HG02981 (cell line): ENCODE data around the gene CPT1A.
"Not testable (repeated sequence)": the region's sequence is repeated elsewhere in the genome, so short reads cannot be mapped to it uniquely, and the experiment has no call there.

Source experiments
- ATAC-seq: cut with Tn5 transposase; IDR thresholded peaks from one replicate; pipeline ENCODE4 v1.9.1; 2021; ENCODE audit warnings: mild to moderate bottlenecking, moderate library complexity; ENCODE audit not compliant: unreplicated experiment

CPT1A gene

DNA sequence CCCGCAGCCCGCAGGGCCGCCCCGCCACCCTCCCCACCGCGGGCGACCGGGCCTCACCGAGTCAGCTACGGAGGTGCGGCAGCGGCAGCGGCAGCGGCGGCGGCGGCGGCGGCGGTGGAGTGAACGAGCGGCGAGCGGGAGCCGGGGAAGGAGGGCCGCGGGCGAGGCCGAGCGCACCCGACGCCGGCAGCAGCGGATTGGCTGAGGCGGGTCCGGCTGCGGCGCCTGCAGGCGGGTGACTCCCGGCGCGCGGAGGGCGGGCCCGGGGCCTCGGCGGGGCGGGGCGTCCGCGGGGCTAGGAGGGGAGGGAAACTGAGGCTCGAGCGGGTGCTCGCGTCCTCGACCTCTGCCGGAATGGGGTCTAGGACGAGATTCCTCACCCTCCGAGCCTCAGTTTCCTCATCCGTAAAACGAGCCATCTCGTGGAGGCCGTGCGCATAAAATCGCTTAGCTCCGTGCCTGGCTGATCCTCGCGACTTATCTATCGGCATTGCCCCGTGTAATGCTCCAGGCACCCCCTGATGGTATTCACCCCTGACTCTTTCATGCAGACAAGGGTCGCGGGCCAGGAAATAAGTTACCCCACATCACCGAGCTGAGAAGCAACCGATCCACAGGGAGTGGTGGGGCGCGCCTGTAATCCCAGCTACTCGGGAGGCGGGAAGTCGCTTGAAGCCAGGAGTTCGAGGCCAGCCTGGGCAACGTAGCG lies at the start of gene CPT1A:
CPT1A (minus strand) TSS at position 199 of the 709 bp plus-strand sequence. CDS start 26,442 bp downstream, outside the sequence.
- ATAC-seq: peak; percentile 34

DNA sequence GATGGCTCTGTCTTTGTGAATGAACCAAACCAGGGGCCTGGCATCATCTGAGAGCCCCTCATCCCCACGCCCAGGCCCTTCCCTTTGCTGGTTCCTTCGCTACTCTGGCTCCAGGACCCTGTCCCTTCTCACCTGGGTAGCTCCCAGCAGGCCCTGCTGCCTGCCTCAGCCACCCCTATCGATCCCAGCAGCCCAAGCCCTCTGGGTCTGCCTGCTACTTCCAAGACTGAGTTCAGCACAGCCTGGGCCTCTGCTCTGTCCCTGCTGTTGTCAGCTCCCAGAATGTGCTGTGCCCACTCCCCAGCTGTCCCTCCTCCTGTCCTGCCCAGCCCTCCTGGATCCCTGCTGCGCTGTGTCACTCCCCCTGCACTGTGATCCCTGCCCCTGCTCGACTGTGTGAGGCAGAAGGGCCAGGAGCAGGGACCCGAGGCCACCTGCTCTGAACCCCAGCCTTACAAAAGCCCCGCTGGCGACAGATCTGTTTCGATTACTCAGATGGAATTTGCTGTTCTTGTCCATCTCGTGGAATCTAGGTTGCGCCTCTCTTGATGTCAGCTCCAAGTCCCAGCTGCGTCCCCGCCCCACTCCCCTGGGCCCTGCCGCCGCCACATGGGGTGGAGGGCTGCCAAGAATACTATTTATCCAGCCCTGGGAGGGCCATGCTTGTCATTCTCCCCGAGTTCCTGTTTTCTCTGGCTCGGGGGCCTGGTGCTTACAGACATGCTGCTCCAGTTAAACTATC lies 48.9 kb upstream of the CPT1A start:
- ATAC-seq: no peak

DNA sequence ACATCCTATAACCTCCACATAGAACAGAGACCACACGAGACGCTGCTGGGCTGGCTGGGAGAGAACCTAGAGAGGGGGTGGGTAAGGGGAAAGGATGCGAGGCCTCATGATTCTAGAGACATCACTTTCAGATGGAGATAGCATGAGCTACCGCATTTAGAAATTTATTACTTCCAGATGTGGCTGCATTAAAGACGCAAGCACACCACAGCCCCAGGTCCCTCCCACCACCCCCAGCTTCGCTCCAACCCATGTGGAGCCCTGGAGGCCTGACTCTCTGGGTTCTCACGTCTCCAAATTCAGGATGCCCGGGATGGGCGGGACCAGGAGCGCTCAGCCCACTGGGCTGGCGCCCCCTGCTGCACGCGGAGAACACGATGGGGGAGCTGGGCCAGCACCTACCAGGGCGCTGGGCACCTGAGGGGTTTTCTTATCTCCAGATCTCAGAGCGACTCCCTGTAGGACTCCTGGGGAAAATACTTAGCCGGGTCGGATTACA lies 48.3 kb upstream of the CPT1A start:
- ATAC-seq: no peak

DNA sequence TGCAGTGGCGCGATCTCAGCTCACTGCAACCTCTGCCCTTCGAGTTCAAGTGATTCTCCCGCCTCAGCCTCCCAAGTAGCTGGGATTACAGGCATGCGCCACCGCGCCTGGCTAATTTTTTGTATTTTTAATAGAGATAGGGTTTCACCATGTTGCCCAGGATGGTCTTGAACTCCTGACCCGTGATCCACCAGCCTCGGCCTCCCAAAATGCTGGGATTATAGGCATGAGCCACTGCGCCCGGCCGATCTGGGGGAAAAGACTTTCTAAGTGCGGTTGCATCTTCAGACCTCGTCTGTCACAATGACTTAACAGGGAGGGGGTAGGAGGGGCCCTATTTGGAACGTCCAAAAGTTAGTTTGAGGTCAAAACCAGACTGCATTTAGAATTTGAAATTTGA lies 43.1 kb upstream of the CPT1A start:
- ATAC-seq: not testable (repeated sequence)

DNA sequence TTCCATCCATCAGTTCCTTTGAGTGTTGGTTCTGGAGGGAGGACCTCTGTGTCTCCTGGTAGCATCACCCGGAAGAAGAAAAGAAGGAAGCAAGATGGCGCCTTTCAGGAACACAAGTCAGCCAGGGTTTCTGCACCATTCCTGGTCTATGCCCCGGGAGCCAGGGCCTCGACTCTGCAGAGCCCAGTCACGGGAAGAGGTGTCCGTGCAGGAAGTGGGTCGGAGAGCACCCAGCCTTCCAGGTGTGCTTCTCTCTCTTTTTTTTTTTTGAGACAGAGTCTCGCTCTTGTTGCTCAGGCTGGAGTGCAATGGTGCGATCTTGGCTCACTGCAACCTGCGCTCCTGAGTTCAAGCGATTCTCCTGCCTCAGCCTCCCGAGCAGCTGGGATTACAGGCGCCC lies 40.7 kb upstream of the CPT1A start:
- no peak for ATAC-seq

DNA sequence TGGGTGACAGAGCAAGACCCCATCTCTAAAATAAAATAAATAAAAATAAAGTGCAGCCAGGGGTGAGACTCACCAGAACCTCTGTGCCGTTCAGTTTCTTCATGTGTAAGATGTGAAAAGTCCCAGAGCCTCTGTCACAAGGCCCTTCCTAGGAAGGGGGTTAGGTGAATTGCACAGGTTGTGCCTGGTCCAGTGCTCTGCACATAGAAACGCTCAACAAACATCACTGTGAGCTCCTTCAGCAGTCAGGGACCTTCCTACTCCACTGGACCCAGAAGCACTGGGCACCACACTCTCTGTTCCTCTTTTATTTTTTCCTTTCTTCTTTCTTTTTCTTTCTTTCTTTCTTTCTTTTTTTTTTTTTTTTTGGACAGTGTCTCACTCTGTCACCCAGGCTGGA lies 39.6 kb upstream of the CPT1A start:
- no peak for ATAC-seq

DNA sequence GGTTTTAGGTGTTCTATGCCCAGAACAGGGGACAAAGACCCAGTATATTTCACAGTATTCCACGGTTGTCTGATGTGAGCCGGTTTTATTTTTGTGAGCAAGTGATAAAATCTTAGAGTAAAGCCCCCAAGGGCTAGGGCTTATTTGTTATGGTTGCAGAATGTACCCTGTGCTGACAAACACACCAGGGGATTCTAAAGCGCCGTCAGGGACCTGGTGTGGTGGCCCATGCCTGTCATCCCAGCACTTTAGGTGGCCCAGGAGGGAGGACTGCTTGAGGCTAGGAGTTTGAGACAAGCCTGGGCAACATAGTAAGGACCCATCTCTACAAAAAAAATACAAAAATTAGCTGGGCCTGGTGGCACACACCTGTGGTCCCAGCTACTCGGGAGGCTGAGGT lies 39.1 kb upstream of the CPT1A start:
- no peak for ATAC-seq

DNA sequence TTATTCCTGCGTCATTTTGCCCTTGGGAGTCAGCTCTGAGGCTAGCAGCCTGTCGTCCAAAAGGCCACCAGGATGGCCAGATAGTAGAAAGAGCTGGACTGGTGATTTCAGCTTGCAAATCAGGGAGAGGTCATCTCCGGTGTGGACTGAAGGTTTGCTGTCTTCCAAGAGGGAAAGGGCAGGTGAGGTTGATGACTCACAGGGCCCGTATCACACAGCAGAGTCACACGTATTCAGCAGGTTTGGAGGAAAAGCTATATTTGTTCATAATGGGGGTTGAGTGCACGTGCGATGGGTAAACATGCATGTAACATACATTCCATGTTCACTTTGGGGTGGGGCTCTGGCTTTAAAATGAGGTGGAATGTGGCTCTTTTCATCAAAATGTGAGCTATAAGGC lies 36.3 kb upstream of the CPT1A start:
- no peak for ATAC-seq

DNA sequence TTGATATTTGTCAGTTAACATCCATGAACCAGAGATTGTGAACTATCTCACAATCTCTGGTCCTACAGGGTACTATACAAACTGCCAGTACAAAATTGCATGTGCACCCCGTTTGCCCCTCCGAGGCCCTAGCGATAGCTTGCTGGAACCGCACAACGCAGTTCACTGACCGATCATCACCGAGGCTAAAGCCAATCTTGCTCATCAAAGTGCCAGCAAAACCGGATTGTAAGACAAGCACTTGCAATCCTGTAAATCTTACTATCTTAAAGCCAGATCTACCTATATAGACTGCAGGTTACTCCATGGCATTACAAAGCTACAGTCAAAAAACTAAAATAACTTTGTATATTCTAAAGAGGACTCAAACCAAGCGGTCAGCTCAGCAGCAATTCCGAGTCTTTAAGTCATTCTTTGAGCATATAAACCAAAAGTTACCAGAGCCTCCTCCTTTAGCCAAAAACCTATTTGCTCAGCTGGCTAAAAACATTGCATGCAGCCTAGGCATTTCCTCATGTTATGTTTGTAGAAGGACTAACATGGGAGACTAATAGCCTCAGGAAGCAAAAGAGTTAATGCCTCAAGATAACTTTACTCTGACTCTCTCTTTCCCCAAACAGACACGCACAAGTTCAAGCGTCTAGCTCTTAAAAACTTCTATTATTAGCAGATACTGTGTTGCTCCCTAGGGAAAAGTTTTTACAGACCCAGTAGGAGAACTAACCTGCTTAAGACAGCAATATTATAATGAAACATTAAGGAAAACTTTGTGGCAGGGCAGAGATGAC lies 30.7 kb upstream of the CPT1A start:
- ATAC-seq: no peak

DNA sequence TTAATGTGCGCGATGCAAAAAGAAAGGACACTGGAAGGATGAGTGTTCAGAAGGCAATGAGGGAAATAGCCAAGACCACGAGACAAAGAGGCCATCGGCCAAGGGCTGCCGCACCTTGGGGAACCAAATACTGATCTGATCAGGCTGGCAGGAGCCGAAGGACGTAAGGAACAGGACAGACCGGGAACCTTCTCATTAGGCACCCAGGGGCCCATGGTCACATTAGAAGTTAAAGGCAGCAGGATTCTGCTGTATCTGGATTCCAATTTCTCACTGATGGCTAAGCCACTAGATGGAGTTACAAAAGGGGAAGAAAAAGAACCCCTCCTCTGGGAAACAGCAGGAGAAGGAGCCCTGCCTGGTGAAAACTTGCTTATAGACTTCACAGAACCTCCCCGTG lies 28.8 kb upstream of the CPT1A start:
- no peak for ATAC-seq

DNA sequence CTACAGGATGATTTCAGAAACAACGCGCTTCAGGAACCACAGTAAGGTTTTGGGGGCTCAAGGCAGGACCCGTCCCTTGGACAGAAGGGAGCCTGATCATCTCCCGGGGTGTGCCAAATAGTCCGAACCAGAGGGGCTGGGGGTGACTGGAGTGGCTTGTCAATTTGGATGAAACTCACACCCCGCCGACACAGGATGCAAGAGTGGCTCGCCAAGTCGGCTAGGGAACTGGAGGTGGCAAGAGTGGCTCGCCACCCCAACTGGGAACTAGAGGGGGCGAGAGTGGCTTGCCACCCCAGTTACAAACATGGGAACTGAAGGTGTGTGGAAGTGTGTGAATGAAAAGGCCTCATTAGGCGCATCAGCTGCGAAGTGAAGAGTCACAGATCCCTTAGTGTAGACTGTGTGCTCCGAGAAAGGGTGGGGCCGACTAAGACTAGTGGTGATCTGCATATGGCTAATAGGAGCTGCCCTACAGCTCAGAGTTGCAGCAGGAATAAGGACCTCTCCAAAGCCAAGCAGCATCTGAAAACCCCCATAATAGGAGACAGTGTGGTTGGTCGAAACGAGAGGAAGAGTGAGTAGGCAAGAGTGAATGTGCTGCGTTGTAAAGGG lies 26.6 kb upstream of the CPT1A start:
- no peak for ATAC-seq

DNA sequence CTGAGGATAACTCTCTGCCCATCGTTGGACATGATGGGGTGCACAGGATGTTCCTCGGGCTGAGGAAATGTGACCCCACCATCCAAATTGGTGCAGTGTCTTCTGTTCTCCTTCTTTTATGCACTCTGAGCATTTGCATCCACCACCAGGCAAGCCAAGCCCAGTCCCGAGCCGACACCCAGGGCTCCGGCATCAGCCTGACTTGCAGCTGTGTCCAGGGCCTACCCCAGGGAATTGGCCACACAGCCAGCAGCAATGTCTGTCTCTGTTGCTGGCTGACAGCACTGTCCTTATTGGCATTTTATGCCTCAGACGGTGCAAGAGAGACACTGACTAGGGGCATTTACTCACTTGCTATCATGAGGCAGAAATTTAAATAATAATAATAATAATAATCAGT lies 25.4 kb upstream of the CPT1A start:
- ATAC-seq: no peak

DNA sequence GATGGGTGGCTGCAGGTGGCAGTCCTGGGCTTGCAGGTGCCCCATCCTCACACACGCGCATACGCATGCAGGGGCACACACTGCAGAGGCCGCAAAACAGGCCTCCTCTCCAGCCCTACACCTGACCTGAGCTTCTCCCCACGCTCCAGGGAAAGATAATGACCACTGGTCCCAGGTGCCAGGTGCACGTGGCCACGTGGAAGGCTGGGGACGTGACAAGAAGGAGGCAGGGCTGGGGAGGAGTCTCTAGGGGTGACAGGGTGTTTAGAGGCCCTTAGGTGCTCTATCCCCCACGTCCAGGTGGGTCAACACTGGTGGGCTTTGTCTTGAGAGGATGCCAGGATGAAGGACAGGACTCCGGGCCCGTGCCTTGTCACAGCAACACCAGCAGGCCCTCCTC lies 23.5 kb upstream of the CPT1A start:
- no peak for ATAC-seq

DNA sequence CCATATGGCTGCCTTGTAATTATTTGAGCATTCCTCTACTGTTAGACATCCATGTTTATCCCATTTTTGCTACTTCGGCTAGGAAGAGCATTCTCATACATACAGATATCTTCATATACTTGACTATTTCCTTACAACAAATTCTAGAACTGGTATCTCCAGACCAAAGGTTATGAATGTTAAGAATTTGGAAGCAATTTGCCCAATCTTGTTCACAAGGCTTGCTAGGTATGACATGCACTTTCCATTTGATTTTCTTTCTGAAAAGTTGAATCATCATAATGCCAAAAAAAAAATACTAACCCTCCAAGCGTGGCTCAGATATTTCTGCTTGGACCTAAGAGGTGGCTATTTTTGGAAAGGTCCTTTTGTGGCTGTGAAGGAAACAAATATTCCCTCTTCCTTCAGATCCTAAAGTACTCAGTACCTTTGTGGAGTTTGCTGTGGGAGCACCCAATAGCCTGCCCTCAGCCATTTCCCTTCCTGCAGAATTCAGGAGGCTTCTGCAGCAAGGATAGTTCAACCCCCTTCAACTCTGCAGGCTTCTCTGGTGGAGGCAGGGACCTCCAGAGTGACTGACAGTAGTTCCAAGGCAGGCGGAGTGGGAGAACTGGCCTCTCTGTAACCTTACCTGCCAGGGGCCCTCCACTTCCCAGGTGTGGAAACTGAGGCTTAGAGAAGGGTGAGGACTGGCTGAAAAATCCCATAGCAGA lies 22.0 kb upstream of the CPT1A start:
- ATAC-seq: no peak

DNA sequence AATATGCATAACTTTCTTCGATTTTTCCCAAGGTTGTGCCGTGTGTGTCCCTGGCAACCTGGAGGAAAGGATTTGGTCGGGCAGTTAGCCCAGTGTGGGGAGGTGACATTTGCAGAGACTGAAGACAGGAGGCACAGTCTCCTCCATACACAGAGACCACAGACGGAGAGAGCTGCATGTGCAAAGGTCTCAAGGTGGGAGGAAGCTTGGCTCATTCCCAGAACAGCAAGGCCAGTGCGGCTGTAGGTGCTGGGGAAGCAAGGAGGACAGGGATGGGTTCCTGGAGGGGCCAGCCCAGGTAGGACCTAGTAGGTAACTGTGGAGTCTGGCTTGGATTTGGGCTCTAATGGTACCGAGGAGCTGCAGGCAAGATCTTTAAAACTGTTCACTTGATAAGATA lies 20.7 kb upstream of the CPT1A start:
- ATAC-seq: no peak

DNA sequence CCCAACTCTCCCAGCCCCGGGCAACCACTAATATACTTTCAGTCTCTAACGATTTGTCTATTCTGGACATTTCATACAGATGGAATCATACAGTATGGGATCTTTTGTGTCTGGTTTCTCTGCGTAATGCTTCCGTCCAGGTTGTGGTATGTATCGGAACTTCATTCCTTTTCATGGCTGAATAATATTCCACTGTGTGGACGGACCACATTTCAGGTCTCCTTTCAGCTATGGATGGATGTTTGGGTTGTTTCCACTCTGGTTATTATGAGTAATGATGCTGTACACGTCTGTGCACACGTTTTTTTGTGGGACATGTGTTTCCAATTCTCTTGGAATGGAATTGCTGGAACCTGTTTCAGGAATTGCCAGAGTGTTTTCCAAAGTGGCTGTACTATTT lies 17.4 kb upstream of the CPT1A start:
- no peak for ATAC-seq

DNA sequence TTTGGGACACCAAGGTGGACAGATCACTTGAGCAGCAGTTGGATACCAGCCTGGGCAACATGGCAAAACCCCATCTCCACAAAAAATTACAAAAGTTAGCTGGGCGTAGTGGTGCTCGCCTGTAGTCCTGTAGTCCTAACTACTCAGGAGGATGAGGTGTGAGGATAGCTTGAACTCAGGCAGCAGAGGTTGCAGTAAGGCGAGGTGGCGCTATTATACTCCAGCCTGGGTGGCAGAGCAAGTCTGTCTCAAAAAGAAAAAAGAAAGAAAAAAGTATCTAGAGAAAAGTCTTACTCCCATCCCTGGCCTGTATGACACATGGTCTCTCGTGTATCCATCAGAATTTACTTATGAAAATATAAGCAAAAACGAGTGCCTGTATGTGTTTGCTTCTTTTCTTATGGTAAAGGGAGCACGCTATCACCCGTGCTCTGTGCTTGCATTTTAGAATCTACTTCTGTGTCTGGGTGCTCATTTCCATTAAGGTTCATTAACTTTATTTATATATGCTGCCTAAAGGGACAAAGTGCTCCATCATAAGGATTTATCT lies 15.4 kb upstream of the CPT1A start:
- no peak for ATAC-seq

DNA sequence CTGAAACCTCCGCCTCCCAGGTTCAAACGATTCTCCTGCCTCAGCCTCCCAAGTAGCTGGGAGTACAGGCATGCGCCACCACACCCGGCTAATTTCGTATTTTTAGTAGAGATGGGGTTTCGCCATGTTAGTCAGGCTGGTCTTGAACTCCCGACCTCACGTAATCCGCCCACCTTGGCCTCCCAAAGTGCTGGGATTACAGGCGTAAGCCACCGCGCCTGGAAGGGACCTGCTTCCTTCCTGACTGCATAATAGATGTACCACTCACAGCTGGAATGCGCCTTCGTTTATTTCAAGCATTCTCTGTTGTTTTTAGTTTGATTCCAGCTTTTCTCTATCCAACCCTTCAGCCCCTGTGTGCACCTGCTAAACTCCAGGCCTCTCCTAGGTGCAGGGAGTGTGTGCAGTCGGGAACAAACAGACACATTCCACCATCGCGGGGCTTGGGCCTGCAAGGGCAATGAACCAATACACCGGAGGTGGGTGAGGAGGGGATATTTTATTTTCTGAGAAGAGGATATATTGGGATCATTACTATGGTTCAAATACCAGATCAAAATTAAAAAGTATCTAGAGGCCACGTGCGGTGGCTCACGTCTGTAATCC lies 14.8 kb upstream of the CPT1A start:
- not testable (repeated sequence) for ATAC-seq

DNA sequence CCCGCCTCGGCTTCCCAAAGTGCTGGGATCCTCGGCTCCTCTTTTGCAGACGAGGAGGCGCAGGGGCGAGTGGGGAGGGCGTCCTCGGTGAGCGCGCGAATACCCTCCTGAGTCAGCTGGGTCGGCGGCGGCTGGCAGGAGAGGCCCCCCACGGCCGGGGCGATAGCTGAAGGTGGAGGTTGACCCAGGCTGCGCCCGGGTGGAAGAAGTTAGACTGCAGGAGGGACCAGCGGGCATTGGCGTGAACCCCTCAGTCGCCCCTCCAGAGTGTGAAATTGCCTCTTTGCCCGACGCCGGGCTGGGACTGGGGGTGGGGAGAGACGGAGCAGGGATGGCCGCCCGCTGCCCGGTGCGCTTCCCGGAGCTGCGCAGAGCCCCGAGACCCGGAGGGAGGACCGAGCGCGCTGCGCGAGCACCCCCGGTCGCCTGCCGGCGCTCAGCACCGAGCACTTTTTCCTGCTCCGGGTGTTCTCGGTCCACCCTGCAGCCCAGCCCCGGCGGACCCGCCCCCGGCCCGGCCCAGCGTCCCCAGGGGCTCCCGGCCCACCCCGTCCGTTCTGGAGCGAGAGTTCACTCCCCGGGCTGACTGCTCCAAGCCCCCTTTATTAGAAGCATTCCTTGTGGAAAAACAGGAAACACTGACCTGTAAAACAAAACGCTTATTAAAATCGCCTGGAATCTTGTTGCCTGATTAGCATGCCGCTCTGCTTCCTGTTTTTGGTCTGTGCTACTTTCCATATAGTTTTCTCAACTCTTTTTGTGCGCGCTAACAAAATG lies 13.7 kb upstream of the CPT1A start:
- ATAC-seq: no peak
